Vagina (tissue), 2 donors: ENCODE results near the gene BSN.

Experiments
- POLR2A ChIP-seq, 2 donors: fragments of 450-650 bp; IDR thresholded peaks; one replicate each; pipeline ENCODE4 v1.6.1; 2017; ENCODE audit warnings: antibody characterized with exemption in 2 of 2, mild to moderate bottlenecking in 2 of 2, moderate library complexity in 2 of 2
- POLR2AphosphoS5 ChIP-seq, 2 donors: sonication (generic); formaldehyde crosslinking; IDR thresholded peaks; one replicate each; pipeline ENCODE4 v1.9.0; 2017; ENCODE audit warnings: antibody characterized with exemption in 2 of 2, mild to moderate bottlenecking in 2 of 2, low read depth in 1 of 2; ENCODE audit not compliant: insufficient read depth in 1 of 2
- TF ChIP-seq, protein P1 (sequence below), 3 experiments: fragments of 450-650 bp in 2 of 3; fragments of 200-600 bp in 1 of 3; sonication (generic) in 1 of 3; IDR thresholded peaks; one replicate each; pipeline ENCODE4 v1.5.1; 2017 to 2019; ENCODE audit warnings: antibody characterized with exemption in 3 of 3, mild to moderate bottlenecking in 2 of 3, moderate library complexity in 2 of 3

DNA sequence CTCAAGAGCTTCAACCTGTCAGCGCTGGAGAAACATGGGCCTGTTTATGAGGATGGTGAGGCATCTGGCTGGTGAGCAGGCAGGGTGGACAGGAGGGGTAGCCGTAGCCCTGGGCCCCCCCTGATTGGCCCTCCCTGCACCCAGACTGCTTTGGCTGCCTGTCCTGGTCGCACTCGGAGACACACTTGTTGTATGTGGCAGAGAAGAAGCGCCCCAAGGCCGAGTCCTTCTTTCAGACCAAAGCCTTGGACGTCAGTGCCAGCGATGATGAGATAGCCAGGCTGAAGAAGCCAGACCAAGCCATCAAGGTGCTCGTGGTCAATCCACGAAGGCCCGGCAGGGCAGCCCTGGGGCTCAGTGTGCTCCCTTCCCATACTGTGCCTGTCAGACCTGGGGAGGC is 121.6 kb downstream of the BSN start:
- TF ChIP-seq POLR2A (IDR thresholded peaks at IDR 0.05) (no peak), POLR2AphosphoS5 (IDR thresholded peaks at IDR 0.05; ENCODE audit: insufficient read depth in 1 of 2, low read depth in 1 of 2) (no peak)
- TF ChIP-seq, protein P1, sequence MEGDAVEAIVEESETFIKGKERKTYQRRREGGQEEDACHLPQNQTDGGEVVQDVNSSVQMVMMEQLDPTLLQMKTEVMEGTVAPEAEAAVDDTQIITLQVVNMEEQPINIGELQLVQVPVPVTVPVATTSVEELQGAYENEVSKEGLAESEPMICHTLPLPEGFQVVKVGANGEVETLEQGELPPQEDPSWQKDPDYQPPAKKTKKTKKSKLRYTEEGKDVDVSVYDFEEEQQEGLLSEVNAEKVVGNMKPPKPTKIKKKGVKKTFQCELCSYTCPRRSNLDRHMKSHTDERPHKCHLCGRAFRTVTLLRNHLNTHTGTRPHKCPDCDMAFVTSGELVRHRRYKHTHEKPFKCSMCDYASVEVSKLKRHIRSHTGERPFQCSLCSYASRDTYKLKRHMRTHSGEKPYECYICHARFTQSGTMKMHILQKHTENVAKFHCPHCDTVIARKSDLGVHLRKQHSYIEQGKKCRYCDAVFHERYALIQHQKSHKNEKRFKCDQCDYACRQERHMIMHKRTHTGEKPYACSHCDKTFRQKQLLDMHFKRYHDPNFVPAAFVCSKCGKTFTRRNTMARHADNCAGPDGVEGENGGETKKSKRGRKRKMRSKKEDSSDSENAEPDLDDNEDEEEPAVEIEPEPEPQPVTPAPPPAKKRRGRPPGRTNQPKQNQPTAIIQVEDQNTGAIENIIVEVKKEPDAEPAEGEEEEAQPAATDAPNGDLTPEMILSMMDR (IDR thresholded peaks at IDR 0.05), result no peak
